ENCODE measurements around the gene TRIM72.

The TRIM72 gene

DNA sequence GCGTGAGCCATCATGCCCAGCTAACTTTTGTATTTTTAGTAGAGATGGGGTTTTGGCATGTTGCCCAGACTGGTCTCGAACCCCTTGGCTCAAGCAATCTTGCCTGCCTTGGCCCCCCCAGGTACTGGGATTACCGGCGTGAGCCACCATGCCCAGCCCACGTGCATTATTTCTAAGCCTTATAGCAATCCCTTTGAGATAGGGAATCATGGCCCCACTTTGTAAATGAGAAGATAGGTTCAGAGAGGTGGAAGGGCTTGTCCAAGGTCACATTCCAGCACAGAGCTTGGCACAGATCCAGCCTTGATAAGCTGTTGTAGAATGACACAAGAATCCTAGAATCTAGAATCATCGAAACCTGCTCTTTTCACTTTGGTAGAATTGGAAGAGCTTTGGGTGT, 7.1 kb upstream of the TRIM72 start:
- H3K9ac ChIP-seq (ENCODE audit: low read length), result no peak overlapping the region
- H3K4me3 ChIP-seq (ENCODE audit: low read length), result no peak overlapping the region
- H3K36me3 ChIP-seq (ENCODE audit: control insufficient read depth, insufficient read depth, low read length), result no peaks in the 10 kb centered on the region
- peaks cover 9% of the 10 kb centered on the region for H3K4me1 ChIP-seq (ENCODE audit: control insufficient read depth, insufficient read depth, low read length)
- no peaks in the 10 kb centered on the region for H3K9me3 ChIP-seq (ENCODE audit: control insufficient read depth, low read length)
- peaks cover 10% of the 10 kb centered on the region for H3K27me3 ChIP-seq (ENCODE audit: control insufficient read depth, insufficient read depth, low read length)

- Histone ChIP-seq H3K9me3 (ENCODE audit: control insufficient read depth, low read length) (no peaks in the 10 kb centered on the region), H3K4me1 (ENCODE audit: control insufficient read depth, insufficient read depth, low read length) (peaks cover 24% of the 10 kb centered on the region), H3K36me3 (ENCODE audit: control insufficient read depth, insufficient read depth, low read length) (no peaks in the 10 kb centered on the region), H3K9ac (ENCODE audit: low read length) (no peak overlapping the region), H3K27me3 (ENCODE audit: control insufficient read depth, insufficient read depth, low read length) (peaks cover 52% of the 10 kb centered on the region), H3K4me3 (ENCODE audit: low read length) (no peak overlapping the region)
Measured at GRCh38 chr16:31213342-31213741, 577 bp upstream of the TRIM72 start.

DNA sequence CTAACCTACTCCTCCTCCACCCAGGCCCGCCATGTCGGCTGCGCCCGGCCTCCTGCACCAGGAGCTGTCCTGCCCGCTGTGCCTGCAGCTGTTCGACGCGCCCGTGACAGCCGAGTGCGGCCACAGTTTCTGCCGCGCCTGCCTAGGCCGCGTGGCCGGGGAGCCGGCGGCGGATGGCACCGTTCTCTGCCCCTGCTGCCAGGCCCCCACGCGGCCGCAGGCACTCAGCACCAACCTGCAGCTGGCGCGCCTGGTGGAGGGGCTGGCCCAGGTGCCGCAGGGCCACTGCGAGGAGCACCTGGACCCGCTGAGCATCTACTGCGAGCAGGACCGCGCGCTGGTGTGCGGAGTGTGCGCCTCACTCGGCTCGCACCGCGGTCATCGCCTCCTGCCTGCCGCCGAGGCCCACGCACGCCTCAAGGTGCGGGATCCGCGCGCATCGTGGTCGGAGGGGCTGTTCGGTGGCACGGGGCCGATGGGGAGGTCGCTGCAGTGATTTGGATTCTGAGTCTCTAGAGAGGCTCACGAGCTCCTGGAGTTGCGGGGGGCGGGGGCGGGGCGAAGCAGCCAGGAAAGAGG, 878 bp downstream of the TRIM72 start:
- Histone ChIP-seq H3K4me3 (ENCODE audit: low read length) (no peak overlapping the region), H3K4me1 (ENCODE audit: control insufficient read depth, insufficient read depth, low read length) (peaks cover 24% of the 10 kb centered on the region), H3K27me3 (ENCODE audit: control insufficient read depth, insufficient read depth, low read length) (peaks cover 53% of the 10 kb centered on the region), H3K36me3 (ENCODE audit: control insufficient read depth, insufficient read depth, low read length) (no peaks in the 10 kb centered on the region), H3K9ac (ENCODE audit: low read length) (no peak overlapping the region), H3K9me3 (ENCODE audit: control insufficient read depth, low read length) (no peaks in the 10 kb centered on the region)

- H3K4me1 ChIP-seq (ENCODE audit: control insufficient read depth, insufficient read depth, low read length), result peaks cover 24% of the 10 kb centered on the region
- no peak overlapping the region for H3K9ac ChIP-seq (ENCODE audit: low read length)
- H3K36me3 ChIP-seq (ENCODE audit: control insufficient read depth, insufficient read depth, low read length), result no peaks in the 10 kb centered on the region
- no peaks in the 10 kb centered on the region for H3K9me3 ChIP-seq (ENCODE audit: control insufficient read depth, low read length)
- H3K4me3 ChIP-seq (ENCODE audit: low read length), result no peak overlapping the region
- peaks cover 53% of the 10 kb centered on the region for H3K27me3 ChIP-seq (ENCODE audit: control insufficient read depth, insufficient read depth, low read length)
Measured at GRCh38 chr16:31215287-31216162, 1.6 kb downstream of the TRIM72 start.

GRCh38 chr16:31216422-31217135, 2.7 kb downstream of the TRIM72 start, which contains the start of gene PYDC1:
Gene PYDC1, minus strand, starts transcription at chr16:31217135. Its CDS starts 107 bp downstream, at chr16:31217028.
- H3K36me3 ChIP-seq (ENCODE audit: control insufficient read depth, insufficient read depth, low read length), result no peaks in the 10 kb centered on the region
- H3K9me3 ChIP-seq (ENCODE audit: control insufficient read depth, low read length), result no peaks in the 10 kb centered on the region
- H3K4me1 ChIP-seq (ENCODE audit: control insufficient read depth, insufficient read depth, low read length), result peaks cover 24% of the 10 kb centered on the region
- H3K27me3 ChIP-seq (ENCODE audit: control insufficient read depth, insufficient read depth, low read length), result peaks cover 53% of the 10 kb centered on the region
- no peak within 1 kb of the TSS for H3K9ac ChIP-seq (ENCODE audit: low read length)
- H3K4me3 ChIP-seq (ENCODE audit: low read length), result no peak within 1 kb of the TSS

- Histone ChIP-seq H3K27me3 (ENCODE audit: control insufficient read depth, insufficient read depth, low read length) (peaks cover 53% of the 10 kb centered on the region), H3K4me1 (ENCODE audit: control insufficient read depth, insufficient read depth, low read length) (peaks cover 24% of the 10 kb centered on the region), H3K36me3 (ENCODE audit: control insufficient read depth, insufficient read depth, low read length) (no peaks in the 10 kb centered on the region), H3K4me3 (ENCODE audit: low read length) (no peak overlapping the region), H3K9ac (ENCODE audit: low read length) (no peak overlapping the region), H3K9me3 (ENCODE audit: control insufficient read depth, low read length) (no peaks in the 10 kb centered on the region)
Measured at GRCh38 chr16:31217136-31217530, 3.2 kb downstream of the TRIM72 start.

DNA sequence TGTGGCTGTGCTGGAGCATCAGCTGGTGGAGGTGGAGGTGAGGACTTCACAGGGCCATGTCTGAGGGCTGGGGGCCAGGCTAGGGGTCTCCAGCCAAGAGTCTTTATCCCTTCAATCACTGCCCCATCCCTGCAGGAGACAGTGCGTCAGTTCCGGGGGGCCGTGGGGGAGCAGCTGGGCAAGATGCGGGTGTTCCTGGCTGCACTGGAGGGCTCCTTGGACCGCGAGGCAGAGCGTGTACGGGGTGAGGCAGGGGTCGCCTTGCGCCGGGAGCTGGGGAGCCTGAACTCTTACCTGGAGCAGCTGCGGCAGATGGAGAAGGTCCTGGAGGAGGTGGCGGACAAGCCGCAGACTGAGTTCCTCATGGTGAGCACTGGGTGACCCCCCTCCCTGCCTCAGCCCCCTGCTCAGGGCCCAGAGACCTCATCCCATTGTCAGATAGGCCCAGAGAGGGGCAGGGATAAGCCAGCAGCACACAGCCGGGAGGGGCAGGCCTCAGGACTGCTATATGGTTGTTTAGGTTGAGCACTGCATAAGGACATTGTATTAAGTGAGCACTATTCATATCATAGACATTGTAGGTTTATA, 5.3 kb downstream of the TRIM72 start:
- no peaks in the 10 kb centered on the region for H3K9me3 ChIP-seq (ENCODE audit: control insufficient read depth, low read length)
- no peaks in the 10 kb centered on the region for H3K36me3 ChIP-seq (ENCODE audit: control insufficient read depth, insufficient read depth, low read length)
- peaks cover 42% of the 10 kb centered on the region for H3K27me3 ChIP-seq (ENCODE audit: control insufficient read depth, insufficient read depth, low read length)
- no peak overlapping the region for H3K9ac ChIP-seq (ENCODE audit: low read length)
- H3K4me1 ChIP-seq (ENCODE audit: control insufficient read depth, insufficient read depth, low read length), result peaks cover 24% of the 10 kb centered on the region
- H3K4me3 ChIP-seq (ENCODE audit: low read length), result no peak overlapping the region

DNA sequence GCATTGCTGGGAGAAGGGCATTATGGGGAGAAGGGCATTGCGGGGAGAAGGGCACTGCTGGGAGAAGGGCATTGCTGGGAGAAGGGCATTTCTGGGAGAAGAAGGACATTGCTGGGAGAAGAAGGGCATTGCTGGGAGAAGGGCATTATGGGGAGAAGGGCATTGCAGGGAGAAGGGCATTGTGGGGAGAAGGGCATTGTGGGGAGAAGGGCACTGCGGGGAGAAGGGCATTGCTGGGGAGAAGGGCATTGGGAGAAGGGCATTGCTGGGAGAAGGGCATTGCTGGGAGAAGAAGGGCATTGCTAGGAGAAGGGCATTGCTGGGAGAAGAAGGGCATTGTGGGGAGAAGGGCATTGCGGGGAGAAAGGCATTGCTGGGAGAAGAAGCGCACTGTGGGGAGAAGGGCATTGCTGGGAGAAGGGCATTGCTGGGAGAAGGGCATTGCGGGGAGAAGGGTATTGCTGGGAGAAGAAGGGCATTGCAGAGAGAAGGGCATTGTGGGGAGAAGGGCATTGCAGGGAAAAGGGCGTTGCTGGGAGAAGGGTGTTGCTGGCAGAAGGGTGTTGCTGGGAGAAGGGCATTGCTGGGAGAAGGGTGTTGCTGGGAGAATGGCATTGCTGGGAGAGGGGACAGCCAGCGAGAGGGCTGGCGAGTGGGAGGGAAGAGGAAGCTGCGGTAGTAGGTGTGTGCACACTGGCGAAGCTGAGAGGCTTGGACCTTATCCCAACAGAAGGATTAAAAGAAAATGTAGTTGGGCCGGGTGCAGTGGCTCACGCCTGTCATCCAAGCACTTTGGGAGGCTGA, 7.6 kb downstream of the TRIM72 start:
- Histone ChIP-seq H3K4me3 (ENCODE audit: low read length) (no peak overlapping the region), H3K27me3 (ENCODE audit: control insufficient read depth, insufficient read depth, low read length) (peaks cover 19% of the 10 kb centered on the region), H3K4me1 (ENCODE audit: control insufficient read depth, insufficient read depth, low read length) (peaks cover 5% of the 10 kb centered on the region), H3K9ac (ENCODE audit: low read length) (no peak overlapping the region), H3K9me3 (ENCODE audit: control insufficient read depth, low read length) (no peaks in the 10 kb centered on the region), H3K36me3 (ENCODE audit: control insufficient read depth, insufficient read depth, low read length) (no peaks in the 10 kb centered on the region)

- no peaks in the 10 kb centered on the region for H3K36me3 ChIP-seq (ENCODE audit: control insufficient read depth, insufficient read depth, low read length)
- H3K4me1 ChIP-seq (ENCODE audit: control insufficient read depth, insufficient read depth, low read length), result no peaks in the 10 kb centered on the region
- H3K9me3 ChIP-seq (ENCODE audit: control insufficient read depth, low read length), result no peaks in the 10 kb centered on the region
Measured at GRCh38 chr16:31223044-31223443, 9.1 kb downstream of the TRIM72 start.

DNA sequence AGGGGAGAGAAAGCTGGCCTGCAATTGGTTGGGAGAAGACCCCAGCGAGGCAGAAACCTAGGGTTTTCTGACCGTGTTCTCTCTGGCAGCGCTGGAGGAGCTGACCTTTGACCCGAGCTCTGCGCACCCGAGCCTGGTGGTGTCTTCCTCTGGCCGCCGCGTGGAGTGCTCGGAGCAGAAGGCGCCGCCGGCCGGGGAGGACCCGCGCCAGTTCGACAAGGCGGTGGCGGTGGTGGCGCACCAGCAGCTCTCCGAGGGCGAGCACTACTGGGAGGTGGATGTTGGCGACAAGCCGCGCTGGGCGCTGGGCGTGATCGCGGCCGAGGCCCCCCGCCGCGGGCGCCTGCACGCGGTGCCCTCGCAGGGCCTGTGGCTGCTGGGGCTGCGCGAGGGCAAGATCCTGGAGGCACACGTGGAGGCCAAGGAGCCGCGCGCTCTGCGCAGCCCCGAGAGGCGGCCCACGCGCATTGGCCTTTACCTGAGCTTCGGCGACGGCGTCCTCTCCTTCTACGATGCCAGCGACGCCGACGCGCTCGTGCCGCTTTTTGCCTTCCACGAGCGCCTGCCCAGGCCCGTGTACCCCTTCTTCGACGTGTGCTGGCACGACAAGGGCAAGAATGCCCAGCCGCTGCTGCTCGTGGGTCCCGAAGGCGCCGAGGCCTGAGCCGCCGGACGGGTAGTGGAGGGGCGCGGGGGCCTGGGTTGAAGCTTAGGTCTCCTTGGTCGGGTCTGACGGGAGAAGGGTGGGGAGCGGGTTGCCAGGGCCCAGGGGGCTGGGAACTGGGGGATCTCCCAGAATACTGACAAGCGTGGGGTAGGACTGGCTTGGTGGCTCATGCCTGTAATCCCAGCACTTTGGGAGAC, 10.4 kb downstream of the TRIM72 start:
- H3K9ac ChIP-seq (ENCODE audit: low read length), result no peak overlapping the region
- no peaks in the 10 kb centered on the region for H3K9me3 ChIP-seq (ENCODE audit: control insufficient read depth, low read length)
- H3K36me3 ChIP-seq (ENCODE audit: control insufficient read depth, insufficient read depth, low read length), result no peaks in the 10 kb centered on the region
- H3K4me1 ChIP-seq (ENCODE audit: control insufficient read depth, insufficient read depth, low read length), result no peaks in the 10 kb centered on the region
- H3K27me3 ChIP-seq (ENCODE audit: control insufficient read depth, insufficient read depth, low read length), result no peaks in the 10 kb centered on the region
- H3K4me3 ChIP-seq (ENCODE audit: low read length), result no peak overlapping the region

More at GRCh38 chr16:31223044-31223443, 9.1 kb downstream of the TRIM72 start:
- H3K4me3 ChIP-seq (ENCODE audit: low read length), result no peak overlapping the region
- peaks cover 5% of the 10 kb centered on the region for H3K27me3 ChIP-seq (ENCODE audit: control insufficient read depth, insufficient read depth, low read length)
- no peak overlapping the region for H3K9ac ChIP-seq (ENCODE audit: low read length)

DNA sequence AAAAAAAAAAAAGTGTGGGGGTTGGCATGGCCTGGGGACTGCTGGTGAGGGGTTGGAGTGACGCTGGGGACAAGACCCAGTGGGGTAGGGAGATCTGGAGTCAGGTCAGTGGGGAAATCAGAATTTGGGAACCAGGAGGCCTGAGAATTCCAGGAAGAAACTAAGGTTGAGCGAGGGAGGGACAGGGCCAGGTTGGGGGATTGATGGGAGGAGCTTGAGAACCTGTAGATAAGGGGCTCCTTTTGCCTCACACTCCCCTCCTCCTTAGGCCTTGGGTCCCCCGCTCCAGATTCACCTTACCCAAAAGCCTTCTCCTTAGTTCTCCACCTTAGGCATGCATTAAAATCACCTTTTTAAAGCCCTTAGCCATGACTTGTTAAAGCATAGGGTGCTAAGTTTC, 11.3 kb downstream of the TRIM72 start:
- H3K9ac ChIP-seq (ENCODE audit: low read length), result no peak overlapping the region
- no peaks in the 10 kb centered on the region for H3K9me3 ChIP-seq (ENCODE audit: control insufficient read depth, low read length)
- H3K27me3 ChIP-seq (ENCODE audit: control insufficient read depth, insufficient read depth, low read length), result no peaks in the 10 kb centered on the region
- H3K36me3 ChIP-seq (ENCODE audit: control insufficient read depth, insufficient read depth, low read length), result no peaks in the 10 kb centered on the region
- no peaks in the 10 kb centered on the region for H3K4me1 ChIP-seq (ENCODE audit: control insufficient read depth, insufficient read depth, low read length)
- H3K4me3 ChIP-seq (ENCODE audit: low read length), result no peak overlapping the region
